Stimulated activated CD4-positive, alpha-beta T cell treated with anti-CD3 and anti-CD28 coated beads, Interleukin-1b, Interleukin-23, amount 100 ng/mL, for 1 hour (primary cell): ENCODE measurements around the gene C2CD4D.
"Not testable (repeated sequence)": the region's sequence is repeated elsewhere in the genome, so short reads cannot be mapped to it uniquely, and the experiment has no call there.

ENCODE experiments used
- DNase-seq, 2 donors: peaks; one replicate each; pipeline ENCODE4 v3.0.0-alpha.2; 2020; ENCODE audit warnings: low read depth in 2 of 2

C2CD4D gene

DNA sequence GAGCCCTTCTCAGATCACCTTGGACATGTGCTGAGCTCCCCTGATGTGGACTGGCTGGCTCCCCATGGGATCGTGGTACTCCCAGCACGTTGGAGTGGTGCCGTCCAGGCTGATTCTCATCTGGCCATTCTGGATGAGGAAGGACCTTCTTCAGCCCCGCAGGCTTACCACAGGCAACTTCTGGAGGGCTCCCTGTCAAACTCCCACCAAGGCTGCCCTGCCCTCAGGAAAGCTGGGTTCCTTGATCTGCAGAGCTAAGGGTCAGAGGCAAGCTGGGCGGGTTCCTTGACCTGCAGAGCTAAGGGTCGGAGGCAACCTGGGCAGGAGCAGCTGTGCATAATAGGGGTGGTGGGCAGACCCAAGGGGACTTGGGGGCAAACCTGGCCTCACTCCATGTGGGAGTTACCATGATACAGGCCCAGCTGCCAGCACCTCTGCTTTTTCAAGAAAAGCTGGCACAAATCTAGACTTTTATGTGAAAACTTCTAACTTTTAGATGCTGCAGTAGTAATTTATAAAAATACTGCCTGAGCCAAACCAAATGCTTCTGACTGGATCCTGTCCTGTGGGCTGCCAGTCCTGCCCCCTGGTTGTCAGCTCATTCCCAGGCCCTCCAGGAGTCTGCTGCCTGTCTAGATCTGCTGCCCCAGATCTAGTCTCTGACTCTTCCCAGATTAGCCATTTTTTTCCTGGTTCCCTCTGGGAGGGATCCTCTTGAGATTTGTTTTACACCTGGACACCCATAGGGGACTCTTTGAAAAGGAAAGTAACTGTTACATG is 19.5 kb upstream of the C2CD4D start:
- DNase-seq: no peak

- no peak for DNase-seq
These were observed 18.6 kb upstream of the C2CD4D start for GRCh38 chr1:151858030-151858746.

GRCh38 chr1:151855933-151856332 is 16.3 kb upstream of the C2CD4D start:
- DNase-seq: no peak

GRCh38 chr1:151855516-151855915 is 15.9 kb upstream of the C2CD4D start:
- not testable (repeated sequence) for DNase-seq

DNA sequence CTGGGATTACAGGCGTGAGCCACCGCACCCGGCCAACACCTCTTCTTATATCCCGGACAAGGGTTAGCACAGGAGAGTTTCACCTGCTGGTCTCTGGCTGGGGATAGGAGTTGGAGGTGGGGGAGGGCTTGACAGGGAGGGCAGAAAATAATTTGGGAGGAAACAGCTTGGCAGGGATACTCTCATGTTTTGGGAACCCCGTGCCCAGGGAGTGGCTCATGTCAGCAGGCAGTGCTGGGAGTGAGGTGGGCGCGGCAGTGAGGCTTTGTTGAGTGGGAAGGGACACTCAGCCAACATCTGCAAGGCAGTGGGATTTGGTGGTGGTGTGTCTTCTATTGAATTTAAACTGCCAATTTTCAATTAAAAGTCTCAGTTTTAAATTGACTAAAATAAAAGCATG is 15.0 kb upstream of the C2CD4D start:
- no peak for DNase-seq

GRCh38 chr1:151853411-151853943 is 13.9 kb upstream of the C2CD4D start, which contains the start of gene THEM5:
TSS of gene THEM5 (minus strand) at chr1:151853712. CDS start at chr1:151853565, 147 bp downstream.
- no peak for DNase-seq

- no peak for DNase-seq
These were observed 13.1 kb upstream of the C2CD4D start for GRCh38 chr1:151852733-151853132.

GRCh38 chr1:151851886-151852285 is 12.3 kb upstream of the C2CD4D start:
- no peak for DNase-seq

DNA sequence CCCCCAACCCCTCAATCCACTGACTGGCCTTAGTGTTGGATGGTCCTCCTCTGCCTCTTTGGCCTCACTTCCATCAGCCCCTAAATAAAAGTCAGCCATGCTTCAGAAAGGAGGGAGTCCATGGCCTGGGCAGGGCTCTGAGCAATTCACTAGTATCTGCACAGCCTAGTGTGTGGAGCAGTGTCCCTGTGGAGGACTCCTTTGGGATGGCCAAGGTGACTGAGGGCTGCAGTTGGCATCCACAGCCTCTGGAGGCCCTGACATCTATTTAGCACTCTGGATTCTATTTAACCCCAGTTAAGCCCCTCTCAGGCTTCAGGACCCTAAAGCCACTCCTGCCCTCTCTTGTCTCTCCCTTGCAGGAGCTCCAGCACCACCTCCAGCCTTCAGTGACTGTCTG is 10.3 kb upstream of the C2CD4D start:
- DNase-seq: no peak

- DNase-seq: no peak
These were observed 9.5 kb upstream of the C2CD4D start for GRCh38 chr1:151849126-151849525.

GRCh38 chr1:151847867-151848596 is 8.4 kb upstream of the C2CD4D start:
- DNase-seq: no peak

GRCh38 chr1:151846686-151847237 is 7.1 kb upstream of the C2CD4D start:
- DNase-seq: no peak

GRCh38 chr1:151846062-151846568 is 6.5 kb upstream of the C2CD4D start:
- no peak for DNase-seq

GRCh38 chr1:151843398-151843797 is 3.8 kb upstream of the C2CD4D start:
- DNase-seq: no peak

GRCh38 chr1:151841141-151841540 is 1.5 kb upstream of the C2CD4D start:
- DNase-seq: no peak

- DNase-seq: no peak
These were observed 801 bp upstream of the C2CD4D start for GRCh38 chr1:151840421-151840820.

DNA sequence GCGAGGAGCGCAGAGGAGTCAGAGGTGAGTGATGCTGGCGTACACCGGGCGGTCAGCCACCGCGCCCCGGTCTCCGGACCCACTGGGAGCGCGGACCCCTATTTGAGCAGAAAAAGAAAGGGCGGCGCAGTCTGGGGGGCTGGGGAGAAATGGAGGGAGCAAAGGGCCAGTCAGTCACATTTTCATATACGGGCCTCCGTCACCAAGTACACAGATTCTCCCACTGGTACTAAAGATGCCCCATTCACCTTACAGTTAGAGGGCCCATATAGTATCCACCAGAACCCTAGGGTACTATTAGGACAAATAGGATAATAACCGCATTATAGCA is 573 bp downstream of the C2CD4D start:
- DNase-seq: no peak

- DNase-seq: no peak
These were observed 1.2 kb downstream of the C2CD4D start for GRCh38 chr1:151838222-151839081.

GRCh38 chr1:151837884-151838221 is 1.8 kb downstream of the C2CD4D start:
- DNase-seq: no peak

GRCh38 chr1:151837197-151837596 is 2.4 kb downstream of the C2CD4D start:
- DNase-seq: no peak

DNA sequence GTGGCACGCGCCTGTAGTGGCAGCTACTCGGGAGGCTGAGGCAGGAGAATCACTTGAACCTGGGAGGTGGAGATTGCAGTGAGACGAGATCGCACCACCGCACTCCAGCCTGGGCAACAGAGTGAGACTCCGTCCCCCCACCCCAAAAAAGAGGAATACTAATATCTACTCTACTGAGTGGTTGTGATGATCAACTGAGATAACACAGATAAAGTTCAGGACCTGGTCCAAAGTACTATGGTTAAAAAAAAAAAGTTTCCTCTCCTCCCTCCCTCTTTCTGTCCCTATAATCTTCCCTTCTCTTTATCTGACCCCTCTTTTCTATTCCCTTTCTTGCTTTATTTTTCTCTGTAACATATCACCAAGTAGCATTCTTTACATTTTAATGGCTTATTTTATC is 4.0 kb downstream of the C2CD4D start:
- no peak for DNase-seq
